ENCODE measurements around the gene PP2D1.
"Not testable (repeated sequence)": the region's sequence is repeated elsewhere in the genome, so short reads cannot be mapped to it uniquely, and the experiment has no call there.

Gene PP2D1, protein sequence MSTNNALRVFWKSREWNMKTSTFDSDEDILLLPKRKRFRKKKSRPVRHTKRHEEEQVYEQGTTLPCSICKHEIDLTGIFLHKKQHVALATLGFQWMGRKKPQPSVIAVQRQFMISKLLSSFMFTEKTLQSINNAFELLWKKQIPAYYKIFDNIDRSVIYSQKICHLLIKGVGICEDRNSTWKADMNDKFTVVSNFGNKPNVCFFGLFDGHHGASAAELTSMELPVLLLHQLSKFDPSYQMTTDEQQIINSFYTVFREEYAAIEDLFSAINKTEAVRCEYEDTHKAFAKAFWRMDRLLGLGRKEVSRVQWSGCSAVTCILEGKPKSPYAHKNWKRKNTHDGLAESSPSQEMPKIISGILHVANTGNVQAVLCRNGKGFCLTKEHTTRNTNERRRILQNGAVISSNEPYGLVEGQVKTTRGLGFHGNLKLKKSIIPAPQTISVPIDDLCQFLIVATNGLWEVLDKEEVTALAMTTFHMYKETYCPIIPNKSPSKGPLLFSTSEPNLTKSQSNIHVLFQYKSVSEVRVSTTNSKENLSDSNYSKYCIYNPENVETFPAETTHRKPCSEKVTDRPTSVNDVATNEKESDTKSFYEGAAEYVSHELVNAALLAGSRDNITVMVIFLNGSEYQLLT

DNA sequence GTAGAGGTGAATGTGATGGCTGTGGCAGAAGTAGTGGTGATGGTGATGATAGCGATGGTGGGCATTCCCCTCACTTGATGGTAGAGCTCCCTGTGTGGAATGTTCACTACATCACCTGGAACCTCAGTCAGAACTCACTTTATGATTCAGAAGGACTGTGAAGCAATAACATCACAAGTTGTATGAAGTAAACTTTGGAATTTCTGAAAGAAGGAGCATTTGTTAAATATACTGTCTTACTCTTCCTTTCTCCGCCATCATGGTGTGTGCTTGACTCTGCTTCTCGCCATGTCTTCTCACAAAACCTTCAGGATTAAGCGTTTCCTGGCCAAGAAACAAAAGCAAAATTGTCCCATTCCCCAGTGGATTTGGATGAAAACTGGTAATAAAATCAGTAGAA, at the start of gene PP2D1:
Gene PP2D1 (minus strand): TSS at position 101 of the 400 bp plus-strand sequence. CDS start 192 bp downstream, outside the sequence.
- DNase-seq (ENCODE audit: low spot score): no peak

DNA sequence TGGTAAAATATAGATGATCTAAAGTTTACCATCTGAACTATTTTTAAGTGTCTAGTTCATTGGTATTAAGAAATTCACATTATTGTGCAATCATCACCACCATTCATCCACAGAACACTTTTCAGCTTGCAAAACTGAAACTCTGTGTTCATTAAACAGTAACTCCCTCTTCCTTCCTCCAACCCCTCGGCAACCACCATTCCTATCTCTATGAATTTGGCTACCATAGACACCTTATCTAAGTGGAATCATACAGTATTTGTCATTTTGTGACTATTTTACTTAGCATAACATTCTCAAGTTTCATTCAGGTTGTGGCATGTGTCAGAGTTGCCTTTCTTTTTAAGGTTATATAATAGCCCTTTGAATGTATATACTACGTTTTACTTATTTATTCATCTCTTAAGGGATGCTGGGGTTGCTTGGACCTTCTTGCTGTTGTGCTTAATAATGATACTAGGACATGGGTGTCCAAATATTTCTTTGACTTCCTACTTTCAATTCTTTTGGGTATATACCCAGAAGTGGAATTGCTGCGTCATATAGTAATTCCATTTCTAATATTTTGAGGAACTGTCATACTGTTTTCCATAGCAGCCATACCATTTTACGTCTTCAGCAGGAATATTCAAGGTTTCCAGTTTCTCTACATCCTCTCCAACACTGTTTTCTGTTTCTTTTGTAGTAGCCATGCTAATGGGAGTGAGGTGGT, 49.1 kb upstream of the PP2D1 start:
- DNase-seq (ENCODE audit: low spot score): no peak

GRCh38 chr3:20059929-20060328, 47.9 kb upstream of the PP2D1 start:
- no peak for DNase-seq (ENCODE audit: low spot score)

DNA sequence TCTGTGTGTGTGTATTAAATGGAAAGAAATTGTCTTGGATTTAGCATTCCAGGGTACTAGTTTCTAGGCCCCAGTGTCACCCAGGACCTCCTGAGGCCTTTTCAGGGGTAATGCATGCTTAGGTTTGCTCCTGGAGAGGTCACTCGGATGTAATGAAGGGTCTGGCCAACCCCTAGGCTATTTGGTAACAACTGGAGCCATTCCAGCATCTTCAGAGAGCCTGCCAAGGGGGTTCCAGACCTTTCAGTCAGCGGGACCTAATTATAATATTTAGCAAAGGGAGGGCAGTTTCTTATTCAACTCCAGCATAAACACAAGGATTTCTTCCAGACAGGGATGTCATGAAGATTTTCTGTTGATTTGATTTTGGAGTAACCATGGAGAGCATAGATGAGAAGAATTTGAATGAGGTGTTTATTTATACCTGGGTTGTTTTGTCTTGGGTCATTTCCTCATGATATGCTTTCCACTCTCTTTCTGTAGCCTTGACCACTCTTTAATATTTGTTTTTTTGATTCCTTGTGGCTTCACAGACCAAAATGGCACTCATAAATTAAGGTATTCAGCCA, 45.6 kb upstream of the PP2D1 start:
- no peak for DNase-seq (ENCODE audit: low spot score)

DNA sequence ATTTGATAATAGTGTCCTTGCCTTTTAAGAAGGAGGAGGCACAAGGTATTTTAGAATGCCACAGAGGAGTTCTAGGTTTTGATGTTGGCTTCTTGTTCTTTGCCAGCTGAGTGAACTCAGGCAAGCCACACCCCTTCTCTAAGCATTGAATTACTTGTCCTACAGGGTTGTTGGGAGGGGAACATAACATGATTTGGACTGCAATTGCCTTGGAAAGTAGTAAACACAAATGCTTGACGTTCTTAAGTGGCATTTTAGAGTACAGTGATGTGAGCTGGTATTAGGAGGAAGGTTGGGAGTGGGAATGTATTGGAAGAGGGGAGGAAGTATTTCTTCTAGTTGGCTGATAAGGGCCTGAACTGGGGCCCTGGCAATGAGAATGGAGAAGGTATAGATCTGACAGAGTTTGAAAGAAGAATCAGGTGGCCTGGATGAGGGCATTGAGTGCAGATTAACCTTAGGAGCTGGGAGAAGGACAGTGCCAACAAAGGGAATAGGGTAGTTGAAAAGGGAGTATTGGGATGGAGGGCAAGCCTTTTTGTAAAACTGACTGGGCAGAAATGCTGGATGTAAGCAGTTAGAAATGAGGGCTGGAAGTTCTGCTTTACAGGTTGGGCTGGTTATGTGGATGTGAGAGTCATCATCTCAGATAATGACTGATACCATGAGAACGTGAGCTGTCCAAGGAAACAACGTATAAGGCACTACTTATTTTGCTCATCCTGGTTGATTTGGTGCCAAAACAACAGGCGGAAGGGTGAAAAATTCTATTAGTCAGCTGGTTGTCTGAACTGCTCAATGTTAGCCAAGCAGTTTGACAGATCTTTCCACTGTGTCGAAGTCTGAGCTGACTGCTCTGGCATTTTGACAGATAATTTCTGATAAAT, 44.9 kb upstream of the PP2D1 start:
- DNase-seq (ENCODE audit: low spot score): peak; percentile 67

- DNase-seq (ENCODE audit: low spot score): no peak
Measured at GRCh38 chr3:20055842-20056241, 43.8 kb upstream of the PP2D1 start.

- no peak for DNase-seq (ENCODE audit: low spot score)
Measured at GRCh38 chr3:20055020-20055775, 43.1 kb upstream of the PP2D1 start.

DNA sequence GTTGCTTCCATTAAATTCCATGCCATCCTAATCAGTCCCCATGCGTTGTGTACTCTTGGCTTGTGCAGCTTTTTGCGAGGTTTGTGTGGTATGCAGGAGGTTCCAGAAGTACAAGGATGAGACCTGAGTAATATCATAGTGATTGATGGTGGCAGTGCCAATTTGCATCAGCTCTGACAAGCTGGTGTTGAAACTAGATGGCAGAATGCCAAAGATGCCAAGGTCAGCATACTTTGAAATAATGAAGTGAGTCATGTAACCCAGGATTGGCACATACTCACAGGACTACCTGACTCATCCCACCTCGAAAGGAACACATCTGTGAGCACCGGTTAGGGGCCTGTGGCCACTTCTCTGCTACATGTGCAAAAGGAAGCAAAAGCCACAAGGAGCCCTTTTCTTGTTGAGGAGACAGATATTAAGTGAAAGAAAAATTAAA, 42.5 kb upstream of the PP2D1 start:
- DNase-seq (ENCODE audit: low spot score): peak; percentile 53

DNA sequence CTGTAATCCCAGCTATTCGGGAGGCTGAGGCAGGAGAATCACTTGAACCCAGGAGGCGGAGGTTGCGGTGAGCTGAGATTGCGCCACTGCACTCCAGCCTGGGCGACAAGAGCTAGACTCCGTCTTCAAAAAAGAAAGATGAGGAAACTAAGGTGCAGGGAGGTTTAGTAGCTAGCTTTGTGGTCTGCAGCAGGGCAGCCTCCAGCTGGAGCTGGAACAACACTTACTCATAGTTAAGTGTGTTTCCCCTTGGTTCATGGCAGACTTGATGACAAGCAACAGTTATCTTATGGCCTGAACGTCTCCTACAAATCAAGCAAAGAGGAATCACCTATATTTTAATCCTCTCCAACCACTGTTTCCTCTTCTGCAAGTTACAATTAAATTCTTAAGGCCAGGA, 40.8 kb upstream of the PP2D1 start:
- no peak for DNase-seq (ENCODE audit: low spot score)

DNA sequence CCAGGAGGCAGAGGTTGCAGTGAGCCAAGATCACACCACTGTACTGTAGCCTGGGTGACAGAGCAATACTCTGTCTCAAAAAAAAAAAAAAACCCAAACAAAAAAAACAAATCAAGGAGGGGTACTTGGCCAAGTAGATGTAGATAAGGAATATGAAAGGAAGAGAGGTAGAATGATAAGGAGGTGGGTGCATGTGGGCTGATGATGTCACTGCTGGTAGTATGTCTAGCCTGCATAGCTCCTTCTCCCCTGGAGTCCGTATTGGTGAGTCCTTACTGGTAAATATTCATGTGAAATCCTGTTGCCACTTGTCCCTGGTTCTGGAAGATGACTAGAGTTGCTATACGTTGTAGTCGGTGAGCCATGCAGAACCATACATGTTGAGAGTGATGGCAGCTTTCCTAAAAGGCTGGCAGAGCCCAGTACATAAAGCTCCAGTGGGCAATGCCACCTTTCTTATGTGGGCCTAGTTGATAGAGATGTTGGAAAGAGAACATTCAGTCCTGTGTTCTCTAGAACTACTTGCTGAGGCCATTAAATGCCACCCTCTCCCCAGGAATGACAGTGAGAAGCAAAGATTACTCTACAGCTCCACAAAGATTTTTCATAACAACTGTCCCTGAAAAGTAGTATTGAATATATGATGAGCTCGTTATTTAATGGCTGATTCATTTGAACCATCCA, 39.2 kb upstream of the PP2D1 start:
- no peak for DNase-seq (ENCODE audit: low spot score)

- no peak for DNase-seq (ENCODE audit: low spot score)
Measured at GRCh38 chr3:20047976-20048883, 36.2 kb upstream of the PP2D1 start.

GRCh38 chr3:20047341-20047779, 35.3 kb upstream of the PP2D1 start:
- DNase-seq (ENCODE audit: low spot score): no peak

- no peak for DNase-seq (ENCODE audit: low spot score)
Measured at GRCh38 chr3:20046556-20046955, 34.5 kb upstream of the PP2D1 start.

- not testable (repeated sequence) for DNase-seq (ENCODE audit: low spot score)
Measured at GRCh38 chr3:20045141-20045540, 33.1 kb upstream of the PP2D1 start.

GRCh38 chr3:20043825-20044224, 31.8 kb upstream of the PP2D1 start:
- DNase-seq (ENCODE audit: low spot score): no peak

- peak; percentile 47 for DNase-seq (ENCODE audit: low spot score)
Measured at GRCh38 chr3:20043396-20043795, 31.3 kb upstream of the PP2D1 start.

- DNase-seq (ENCODE audit: low spot score): no peak
Measured at GRCh38 chr3:20042331-20042730, 30.3 kb upstream of the PP2D1 start.

GRCh38 chr3:20041197-20041780, 29.2 kb upstream of the PP2D1 start:
- peak; percentile 67 for DNase-seq (ENCODE audit: low spot score)

Data from AG08395 (cell line).